Middle frontal gyrus (tissue), 1 donor: ENCODE results near the gene CT45A1.
"Not testable (repeated sequence)": the region's sequence is repeated elsewhere in the genome, so short reads cannot be mapped to it uniquely, and the experiment has no call there.

Experiments
- DNase-seq: peaks from one replicate; pipeline ENCODE4 v3.0.0-alpha.2; 2015; ENCODE audit warnings: low spot score; ENCODE audit errors: extremely low spot score

Gene CT45A1

GRCh38 chrX:135713183-135713689 is at the start of gene CT45A1:
Gene CT45A1, plus strand, starts transcription at chrX:135713639. Its CDS starts 5,302 bp downstream, at chrX:135718941.
- not testable (repeated sequence) for DNase-seq

- not testable (repeated sequence) for DNase-seq
Measured at GRCh38 chrX:135672979-135673378, 40.5 kb upstream of the CT45A1 start.

- DNase-seq, result no peak
Measured at GRCh38 chrX:135688137-135688536, 25.3 kb upstream of the CT45A1 start.

GRCh38 chrX:135695471-135695870 is 18.0 kb upstream of the CT45A1 start:
- no peak for DNase-seq

- DNase-seq, result no peak
Measured at GRCh38 chrX:135697601-135698000, 15.8 kb upstream of the CT45A1 start.

- DNase-seq, result no peak
Measured at GRCh38 chrX:135698924-135699323, 14.5 kb upstream of the CT45A1 start.

- no peak for DNase-seq
Measured at GRCh38 chrX:135707880-135708279, 5.6 kb upstream of the CT45A1 start.

GRCh38 chrX:135713795-135714194 is 356 bp downstream of the CT45A1 start:
- no peak for DNase-seq

- not testable (repeated sequence) for DNase-seq
Measured at GRCh38 chrX:135734666-135735065, 21.2 kb downstream of the CT45A1 start.

GRCh38 chrX:135737366-135738071 is 24.1 kb downstream of the CT45A1 start:
- DNase-seq, result no peak

GRCh38 chrX:135740681-135741149 is 27.3 kb downstream of the CT45A1 start:
- DNase-seq, result no peak

- DNase-seq, result no peak
Measured at GRCh38 chrX:135741192-135741715, 27.8 kb downstream of the CT45A1 start.

- not testable (repeated sequence) for DNase-seq
Measured at GRCh38 chrX:135744739-135745138, 31.3 kb downstream of the CT45A1 start.

- not testable (repeated sequence) for DNase-seq
Measured at GRCh38 chrX:135768091-135768490, 54.7 kb downstream of the CT45A1 start, which contains the start of gene CT45A3. Gene CT45A3, minus strand, starts transcription at chrX:135768191. Its CDS starts 3,747 bp downstream, at chrX:135764444.
